Prostate gland (tissue), 2 donors: ENCODE results near the gene NLRP11. TPM values are rescaled to one million over a fixed set of nuclear protein-coding genes. Genes with fewer than 3 reads are reported as not detected.

Experiments
- DNase-seq: peaks from one replicate; pipeline ENCODE4 v3.0.0-alpha.2; 2019; ENCODE audit warnings: low spot score
- H3K27ac ChIP-seq, 2 donors: fragments of 200-600 bp; sonication (generic); 2 replicates each; pipeline ENCODE4 v1.5.1; 2017 to 2019
- H3K27me3 ChIP-seq: fragments of 200-600 bp; sonication (generic); replicated peaks from 2 replicates; pipeline ENCODE4 v1.5.1; 2019; ENCODE audit not compliant: insufficient read depth
- H3K36me3 ChIP-seq, 2 donors: fragments of 200-600 bp; sonication (generic); 1 replicate in 1 of 2; 2 replicates in 1 of 2; pipeline versions ENCODE4 v1.5.1 to v1.8.1; 2017 to 2019
- H3K4me1 ChIP-seq: fragments of 200-600 bp; sonication (generic); replicated peaks from 2 replicates; pipeline ENCODE4 v1.5.1; 2019
- H3K4me3 ChIP-seq, 2 donors: fragments of 200-600 bp; sonication (generic); 2 replicates each; pipeline ENCODE4 v1.5.1; 2017 to 2019
- H3K9me3 ChIP-seq: fragments of 200-600 bp; sonication (generic); 2 replicates; pipeline ENCODE4 v1.5.1; 2017
- CTCF ChIP-seq, 4 experiments: fragments of 200-600 bp in 2 of 4; fragments of 450-650 bp in 2 of 4; sonication (generic) in 2 of 4; IDR thresholded peaks; 1 replicate in 3 of 4; 2 replicates in 1 of 4; pipeline ENCODE4 v1.5.1; 2016 to 2019; ENCODE audit warnings: antibody characterized with exemption in 4 of 4, mild to moderate bottlenecking in 2 of 4, moderate library complexity in 2 of 4
- POLR2A ChIP-seq: fragments of 450-650 bp; IDR thresholded peaks from one replicate; pipeline ENCODE4 v1.6.1; 2016; ENCODE audit warnings: antibody characterized with exemption, mild to moderate bottlenecking
- POLR2AphosphoS5 ChIP-seq: sonication (generic); formaldehyde crosslinking; IDR thresholded peaks from one replicate; pipeline ENCODE4 v1.6.1; 2017; ENCODE audit warnings: antibody characterized with exemption
- WGBS: methylation state at CpG from one replicate; pipeline ENCODE4 v1.1.5; 2018; 5-methylcytosine and 5-hydroxymethylcytosine counted together
- intact Hi-C: fragments of 100-400 bp; cut with DNase I; formaldehyde crosslinking; loops from one replicate; pipeline ENCODE4 v1.14.2; 2022
- total RNA-seq, 2 donors: library from RNA; depleted of rRNA; stranded (reverse); fragments of >200 nt; gene quantifications; one replicate each; pipeline ENCODE4 v1.1.0, GENCODE V29; 2016

The NLRP11 gene
- total RNA-seq, 2 donors from 2014 or later: 1.5 TPM; not detected in 1

- Histone ChIP-seq H3K9me3 (no peaks in the 10 kb centered on the region), H3K27ac (no peak overlapping the region), H3K4me1 (no peaks in the 10 kb centered on the region), H3K36me3 (no peaks in the 10 kb centered on the region), H3K4me3 (no peak overlapping the region), H3K27me3 (no peaks in the 10 kb centered on the region)
- no peak for DNase-seq
- intact Hi-C loops: no loop called here
- WGBS: 74% methylated on average over 5 of the region's 5 CpGs
- TF ChIP-seq POLR2A: no peak
- no peak for TF ChIP-seq POLR2AphosphoS5
- TF ChIP-seq CTCF (IDR thresholded peaks at IDR 0.05): no peak
Measured at GRCh38 chr19:55858969-55859368, 27.2 kb upstream of the NLRP11 start.

GRCh38 chr19:55858401-55858800 is 26.6 kb upstream of the NLRP11 start:
- no peak overlapping the region for H3K4me3 ChIP-seq
- WGBS: 92% methylated on average over 14 of the region's 14 CpGs
- intact Hi-C loops: no loop called here
- H3K9me3 ChIP-seq: no peaks in the 10 kb centered on the region
- H3K36me3 ChIP-seq: no peaks in the 10 kb centered on the region
- TF ChIP-seq POLR2A: no peak
- no peak for TF ChIP-seq POLR2AphosphoS5
- no peak for TF ChIP-seq CTCF (IDR thresholded peaks at IDR 0.05)
- H3K4me1 ChIP-seq: no peaks in the 10 kb centered on the region
- H3K27ac ChIP-seq: no peak overlapping the region
- DNase-seq: no peak
- no peaks in the 10 kb centered on the region for H3K27me3 ChIP-seq

GRCh38 chr19:55857974-55858373 is 26.2 kb upstream of the NLRP11 start:
- intact Hi-C loops: no loop called here
- Histone ChIP-seq H3K9me3 (no peaks in the 10 kb centered on the region), H3K36me3 (no peaks in the 10 kb centered on the region), H3K4me3 (no peak overlapping the region), H3K27me3 (no peaks in the 10 kb centered on the region), H3K27ac (no peak overlapping the region), H3K4me1 (no peaks in the 10 kb centered on the region)
- no peak for DNase-seq
- TF ChIP-seq CTCF (IDR thresholded peaks at IDR 0.05): no peak
- no peak for TF ChIP-seq POLR2AphosphoS5
- TF ChIP-seq POLR2A: no peak
- 94% methylated on average over 23 of the region's 23 CpGs for WGBS

- intact Hi-C loops: no loop called here
- H3K9me3 ChIP-seq: no peaks in the 10 kb centered on the region
- no peak overlapping the region for H3K27ac ChIP-seq
- WGBS: 70% methylated on average over 4 of the region's 4 CpGs
- no peaks in the 10 kb centered on the region for H3K36me3 ChIP-seq
- H3K27me3 ChIP-seq: no peaks in the 10 kb centered on the region
- DNase-seq: no peak
- TF ChIP-seq POLR2AphosphoS5: no peak
- TF ChIP-seq POLR2A: no peak
- TF ChIP-seq CTCF (IDR thresholded peaks at IDR 0.05): no peak
- H3K4me1 ChIP-seq: no peaks in the 10 kb centered on the region
- no peak overlapping the region for H3K4me3 ChIP-seq
Measured at GRCh38 chr19:55857149-55857548, 25.4 kb upstream of the NLRP11 start.

GRCh38 chr19:55855160-55855559 is 23.4 kb upstream of the NLRP11 start:
- 91% methylated on average over 1 of the region's 1 CpG for WGBS
- no peak for DNase-seq
- intact Hi-C loops: no loop called here
- Histone ChIP-seq H3K9me3 (no peaks in the 10 kb centered on the region), H3K27ac (no peak overlapping the region), H3K4me1 (no peaks in the 10 kb centered on the region), H3K27me3 (no peaks in the 10 kb centered on the region), H3K4me3 (no peak overlapping the region), H3K36me3 (no peaks in the 10 kb centered on the region)
- TF ChIP-seq CTCF (IDR thresholded peaks at IDR 0.05): no peak
- no peak for TF ChIP-seq POLR2AphosphoS5
- TF ChIP-seq POLR2A: no peak
